ENCODE results near the gene INSL3.

GRCh38 chr19:17784201-17785008 lies 36.9 kb downstream of the INSL3 start:
- no peak for TF ChIP-seq ZHX1 (CRISPR knock-in tag; IDR thresholded peaks at IDR 0.05; ENCODE audit: low read depth)
- no peak for TF ChIP-seq POLR2AphosphoS5 (IDR thresholded peaks at IDR 0.05; ENCODE audit: low read depth, low read length)
- TF ChIP-seq CTCF (CRISPR knock-in tag; IDR thresholded peaks at IDR 0.05): peak; percentile 77
- no peak for TF ChIP-seq STAT6 (CRISPR knock-in tag; IDR thresholded peaks at IDR 0.05; ENCODE audit: borderline replicate concordance)
- TF ChIP-seq ZFP37 (CRISPR knock-in tag; IDR thresholded peaks at IDR 0.05; ENCODE audit: borderline replicate concordance): no peak
- no peak for TF ChIP-seq ZNF30 (CRISPR knock-in tag; IDR thresholded peaks at IDR 0.05)
- no peak for TF ChIP-seq U2AF2 (IDR thresholded peaks at IDR 0.05; ENCODE audit: low read depth, low read length)
- no peak for TF ChIP-seq USF2 (IDR thresholded peaks at IDR 0.05; ENCODE audit: low read depth, low read length)
- no peak for TF ChIP-seq USF2 (CRISPR knock-in tag; IDR thresholded peaks at IDR 0.05; ENCODE audit: borderline replicate concordance)
- TF ChIP-seq ZNF274 (CRISPR knock-in tag; IDR thresholded peaks at IDR 0.05): no peak
